Measurements from ENCODE around the gene HNRNPA1.

GRCh38 chr12:54303640-54304039 is 23.1 kb downstream of the HNRNPA1 start:
- TF ChIP-seq EZH2phosphoT487 (IDR thresholded peaks at IDR 0.05; ENCODE audit: borderline replicate concordance, low read depth, low read length) (no peak), CTCF (conservative IDR thresholded peaks at IDR 0.05; ENCODE audit: low read length) (no peak)

Data from OCI-LY7 (cell line).